HepG2 (cell line): ENCODE data around the gene SSNA1. TPM values are rescaled to one million over a fixed set of nuclear protein-coding genes. Genes with fewer than 3 reads are reported as not detected.
A peak's percentile ranks its signal among the peaks of the same experiment; 100 is the strongest.

Experiments
- ATAC-seq: fragments of 200-7000 bp; cut with Tn5 transposase; 3 replicates; pipeline ENCODE4 v1.9.1; 2020; ENCODE audit warnings: mild to moderate bottlenecking, moderate library complexity
- BruUV-seq: library from RNA; stranded (reverse); fragments of 400-500 nt; replicated peaks from 2 replicates; lab custom pipeline; 2021; lab: Mats Ljungman, UMichigan
- CTCF ChIA-PET: fragments of 300-600 bp; formaldehyde crosslinking; extraction: SDS; loops from one replicate; lab custom pipeline; 2021; ENCODE audit warnings: low total read pairs, inconsistent platforms, low intra/inter-chr PET ratio; lab: Yijun Ruan, JAX
- POLR2A ChIA-PET: fragments of 350-600 bp; sonication (Branson Sonifier 250); formaldehyde crosslinking; loops from one replicate; lab custom pipeline; 2020; ENCODE audit warnings: antibody characterized with exemption, inconsistent platforms; lab: Yijun Ruan, JAX
- DNase-seq: peaks from one replicate; pipeline ENCODE4 v3.0.0-alpha.2; 2015; ENCODE audit warnings: low spot score
- FAIRE-seq: peaks from 3 replicates; lab custom pipeline; 2011; peaks lifted over from hg19 to GRCh38; lab: Jason Lieb, UNC
- H2AFZ ChIP-seq: one replicate; pipeline ENCODE4 v1.6.1; 2011; ENCODE audit warnings: low read length, inconsistent platforms
- H3K27ac ChIP-seq: fragments of 300-600 bp; 3 replicates; pipeline ENCODE4 v1.8.0; 2011; ENCODE audit warnings: mixed run types, mild to moderate bottlenecking, mixed read lengths, low read length, inconsistent platforms; ENCODE audit not compliant: insufficient read depth; ENCODE audit errors: extremely low read length
- H3K27me3 ChIP-seq, 2 experiments: fragments of 200-600 bp in 1 of 2; 2 replicates in 1 of 2; 3 replicates in 1 of 2; pipeline versions ENCODE4 v1.6.0 to v1.8.0; 2011; ENCODE audit warnings: low read length in 2 of 2, mild to moderate bottlenecking in 2 of 2, moderate library complexity in 2 of 2, inconsistent platforms in 1 of 2; ENCODE audit not compliant: insufficient read depth in 2 of 2, control insufficient read depth in 1 of 2
- H3K36me3 ChIP-seq, 2 experiments: fragments of 200-600 bp in 1 of 2; replicated peaks in 1 of 2; 2 replicates in 1 of 2; 3 replicates in 1 of 2; pipeline versions ENCODE4 v1.5.1 to v1.8.0; 2011; ENCODE audit warnings: low read length in 2 of 2, inconsistent platforms in 1 of 2; ENCODE audit not compliant: insufficient read depth in 2 of 2, control insufficient read depth in 1 of 2
- H3K4me1 ChIP-seq: 2 replicates; pipeline ENCODE4 v1.5.1; 2012; ENCODE audit warnings: low read length, inconsistent platforms; ENCODE audit not compliant: insufficient read depth
- H3K4me2 ChIP-seq: 2 replicates; pipeline ENCODE4 v1.6.0; 2011; ENCODE audit warnings: low read depth, low read length, inconsistent platforms
- H3K4me3 ChIP-seq, 3 experiments: fragments of 200-600 bp in 1 of 3; sonication (generic), shearing (Covaris generic) in 1 of 3; replicated peaks in 1 of 3; 2 replicates each; pipeline ENCODE4 v1.5.1; 2011 to 2016; ENCODE audit warnings: low read length in 3 of 3, inconsistent platforms in 2 of 3, low read depth in 2 of 3, mild to moderate bottlenecking in 2 of 3, control low read depth in 1 of 3, mixed read lengths in 1 of 3; ENCODE audit not compliant: insufficient read depth in 1 of 3
- H3K79me2 ChIP-seq: one replicate; pipeline ENCODE4 v1.6.1; 2011; ENCODE audit warnings: low read length, inconsistent platforms; ENCODE audit not compliant: insufficient read depth
- H3K9ac ChIP-seq: 2 replicates; pipeline ENCODE4 v1.6.0; 2011; ENCODE audit warnings: mild to moderate bottlenecking, low read depth, low read length, inconsistent platforms; ENCODE audit not compliant: insufficient read depth
- H3K9me3 ChIP-seq: 2 replicates; pipeline ENCODE4 v1.5.1; 2012; ENCODE audit warnings: mild to moderate bottlenecking, low read length
- H4K20me1 ChIP-seq: 2 replicates; pipeline ENCODE4 v1.6.0; 2011; ENCODE audit warnings: inconsistent platforms, mild to moderate bottlenecking, low read length, moderate library complexity; ENCODE audit not compliant: insufficient read depth
- GTF3A ChIP-seq: sonication (generic); formaldehyde crosslinking; conservative IDR thresholded peaks from 2 replicates; pipeline ENCODE4 v1.4.0; 2020; ENCODE audit warnings: mild to moderate bottlenecking, missing genetic modification reagents
- MBD4 ChIP-seq: IDR thresholded peaks from 2 replicates; pipeline ENCODE4 v1.6.1; 2012; ENCODE audit warnings: low read length, inconsistent platforms, borderline replicate concordance
- NCOA1 ChIP-seq: sonication (generic); formaldehyde crosslinking; IDR thresholded peaks from 2 replicates; pipeline ENCODE4 v1.9.0; 2021; ENCODE audit warnings: missing genetic modification reagents
- NFE2L2 ChIP-seq: fragments of 150-350 bp; IDR thresholded peaks from 2 replicates; pipeline ENCODE4 v1.6.1; 2014; ENCODE audit warnings: low read length
- TAF1 ChIP-seq: sonication (generic); formaldehyde crosslinking; IDR thresholded peaks from 2 replicates; pipeline ENCODE4 v1.4.0; 2020; ENCODE audit warnings: missing genetic modification reagents
- ZC3H4 ChIP-seq: sonication (generic); formaldehyde crosslinking; IDR thresholded peaks from 2 replicates; pipeline ENCODE4 v1.4.0; 2020; ENCODE audit warnings: missing genetic modification reagents, borderline replicate concordance
- ZNF343 ChIP-seq: sonication (generic); formaldehyde crosslinking; IDR thresholded peaks from 2 replicates; pipeline ENCODE4 v1.4.0; 2020; ENCODE audit warnings: mild to moderate bottlenecking, missing genetic modification reagents
- ZNF839 ChIP-seq: sonication (generic); formaldehyde crosslinking; IDR thresholded peaks from 2 replicates; pipeline ENCODE4 v1.4.0; 2020; ENCODE audit warnings: missing genetic modification reagents, mild to moderate bottlenecking, borderline replicate concordance
- WGBS: methylation state at CpG from one replicate; pipeline ENCODE4 v1.1.6; 2017; ENCODE audit warnings: low lambda C conversion rate; 5-methylcytosine and 5-hydroxymethylcytosine counted together
- in situ Hi-C: cut with HindIII; loops from 2 replicates; pipeline ENCODE4 v1.10.0; 2017; ENCODE audit warnings: low pct_unique_long_range_greater_than_20kb; ENCODE audit not compliant: extremely low pct_ligation_motif_present
- intact Hi-C: fragments of 100-400 bp; cut with micrococcal nuclease; formaldehyde crosslinking; loops from one replicate; pipeline ENCODE4 v1.10.0; 2022; ENCODE audit not compliant: unreplicated experiment
- polyA plus RNA-seq, 8 experiments: library from polyadenylated mRNA; depleted of rRNA in 3 of 8; stranded (reverse) in 7 of 8; unstranded in 1 of 8; fragments of >200 nt; fragmentation: Illumina TruSeq in 4 of 8; extraction: Trizol in 4 of 8; gene quantifications; 2 replicates each; pipeline versions ENCODE4 v1.2.1 to v1.2.3, GENCODE V29; 2011 to 2016; ENCODE audit warnings: low read depth in 4 of 8, missing spikeins in 1 of 8, mixed read lengths in 1 of 8; ENCODE audit not compliant: insufficient read depth in 1 of 8
- total RNA-seq, 5 experiments: library from RNA; depleted of rRNA; stranded (reverse); fragments of >200 nt; fragmentation: Illumina TruSeq; extraction: Trizol; gene quantifications; 2 replicates each; pipeline ENCODE4 v1.2.3, GENCODE V29; 2016; ENCODE audit warnings: low read depth in 1 of 5
- TF ChIP-seq, protein P1 (sequence below): sonication (generic); formaldehyde crosslinking; IDR thresholded peaks from 2 replicates; pipeline ENCODE4 v1.4.0; 2020; ENCODE audit warnings: missing genetic modification reagents, borderline replicate concordance

The SSNA1 gene
- total and polyA plus RNA-seq, 2 of the 13 experiments (the other 11 are each of a cell fraction or from before 2014, with no cell fraction given), result 35.9 to 49.4 TPM

DNA sequence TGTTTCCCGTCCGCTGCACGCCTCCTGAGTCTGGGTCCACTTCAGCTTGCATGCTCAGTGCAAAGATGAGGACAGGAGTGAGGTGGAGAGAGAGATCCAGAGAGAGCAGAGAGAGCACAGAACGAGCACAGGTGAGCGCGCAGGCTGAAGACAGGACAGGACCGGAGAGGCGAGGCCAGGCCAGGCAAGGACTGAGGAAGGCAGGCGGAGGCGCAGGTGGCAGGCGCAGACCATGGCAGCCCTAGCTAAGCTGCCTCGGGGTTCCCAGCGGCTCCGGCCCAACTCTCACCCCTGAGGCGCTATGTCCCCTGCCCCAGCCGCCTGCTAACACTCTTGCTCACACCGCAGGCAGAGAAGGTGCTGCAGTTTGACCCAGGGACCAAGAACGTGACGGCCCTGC lies 39.8 kb upstream of the SSNA1 start:
- FAIRE-seq (no peak), DNase-seq (no peak), ATAC-seq (no peak)
- Histone ChIP-seq H3K4me2 (no peak overlapping the region), H3K36me3 (no peaks in the 10 kb centered on the region), H3K9me3 (no peaks in the 10 kb centered on the region), H4K20me1 (no peaks in the 10 kb centered on the region), H2AFZ (no peak overlapping the region), H3K4me3 (no peak overlapping the region), H3K27me3 (peaks cover 8 to 43% of the 10 kb centered on the region in 2 experiments; a peak in 4 of 5 replicates), H3K9ac (no peak overlapping the region), H3K79me2 (no peaks in the 10 kb centered on the region), H3K4me1 (peaks cover 30% of the 10 kb centered on the region), H3K27ac (no peak overlapping the region)
- 59% methylated on average over 13 of the region's 19 CpGs for WGBS
- in situ Hi-C loops, result no loop called here
- TF ChIP-seq ZNF839 (no peak), ZNF343 (CRISPR knock-in tag) (no peak), TAF1 (CRISPR knock-in tag) (no peak), GTF3A (CRISPR knock-in tag) (no peak), NCOA1 (no peak), NFE2L2 (no peak), MBD4 (no peak), ZC3H4 (CRISPR knock-in tag) (no peak)
- CTCF ChIA-PET, result no interaction called here
- POLR2A ChIA-PET, result no interaction called here
- no TSS peak for BruUV-seq
- intact Hi-C loops, result no loop called here

DNA sequence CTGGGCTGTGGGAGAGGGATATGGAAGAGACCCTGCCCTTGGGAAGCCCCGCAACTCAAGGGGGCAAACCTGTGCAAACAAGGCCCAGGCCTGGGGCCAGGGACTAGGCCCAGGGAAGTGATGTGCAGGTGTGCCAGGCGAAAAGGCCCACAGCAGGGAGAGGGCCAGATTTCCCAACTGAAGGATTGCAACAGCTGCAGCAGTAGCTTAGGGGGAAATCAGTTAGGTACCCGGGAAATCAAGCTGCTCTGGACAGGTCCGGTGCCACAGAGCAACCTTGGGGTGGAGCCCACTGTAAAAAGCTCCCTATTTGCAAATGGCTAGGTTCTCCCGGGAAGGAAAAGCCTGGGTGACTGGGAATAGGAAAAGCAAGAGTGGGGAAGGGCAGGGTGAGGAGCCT lies 39.1 kb upstream of the SSNA1 start:
- Histone ChIP-seq H3K27ac (no peak overlapping the region), H3K36me3 (no peaks in the 10 kb centered on the region), H3K4me2 (peak overlapping the region; percentile 61), H3K9me3 (no peaks in the 10 kb centered on the region), H3K4me3 (no peak overlapping the region), H3K79me2 (no peaks in the 10 kb centered on the region), H3K27me3 (peaks cover 8 to 38% of the 10 kb centered on the region in 2 experiments; a peak in 4 of 5 replicates), H3K4me1 (peaks cover 30% of the 10 kb centered on the region), H3K9ac (no peak overlapping the region), H2AFZ (no peak overlapping the region), H4K20me1 (no peaks in the 10 kb centered on the region)
- 12% methylated on average over 5 of the region's 5 CpGs for whole genome bisulfite sequencing
- intact Hi-C loops, result no loop called here
- no TSS peak for BruUV-seq
- ATAC-seq (no peak), DNase-seq (no peak), FAIRE-seq (no peak)
- CTCF ChIA-PET, result no interaction called here
- in situ Hi-C loops, result no loop called here
- TF ChIP-seq, protein P1, sequence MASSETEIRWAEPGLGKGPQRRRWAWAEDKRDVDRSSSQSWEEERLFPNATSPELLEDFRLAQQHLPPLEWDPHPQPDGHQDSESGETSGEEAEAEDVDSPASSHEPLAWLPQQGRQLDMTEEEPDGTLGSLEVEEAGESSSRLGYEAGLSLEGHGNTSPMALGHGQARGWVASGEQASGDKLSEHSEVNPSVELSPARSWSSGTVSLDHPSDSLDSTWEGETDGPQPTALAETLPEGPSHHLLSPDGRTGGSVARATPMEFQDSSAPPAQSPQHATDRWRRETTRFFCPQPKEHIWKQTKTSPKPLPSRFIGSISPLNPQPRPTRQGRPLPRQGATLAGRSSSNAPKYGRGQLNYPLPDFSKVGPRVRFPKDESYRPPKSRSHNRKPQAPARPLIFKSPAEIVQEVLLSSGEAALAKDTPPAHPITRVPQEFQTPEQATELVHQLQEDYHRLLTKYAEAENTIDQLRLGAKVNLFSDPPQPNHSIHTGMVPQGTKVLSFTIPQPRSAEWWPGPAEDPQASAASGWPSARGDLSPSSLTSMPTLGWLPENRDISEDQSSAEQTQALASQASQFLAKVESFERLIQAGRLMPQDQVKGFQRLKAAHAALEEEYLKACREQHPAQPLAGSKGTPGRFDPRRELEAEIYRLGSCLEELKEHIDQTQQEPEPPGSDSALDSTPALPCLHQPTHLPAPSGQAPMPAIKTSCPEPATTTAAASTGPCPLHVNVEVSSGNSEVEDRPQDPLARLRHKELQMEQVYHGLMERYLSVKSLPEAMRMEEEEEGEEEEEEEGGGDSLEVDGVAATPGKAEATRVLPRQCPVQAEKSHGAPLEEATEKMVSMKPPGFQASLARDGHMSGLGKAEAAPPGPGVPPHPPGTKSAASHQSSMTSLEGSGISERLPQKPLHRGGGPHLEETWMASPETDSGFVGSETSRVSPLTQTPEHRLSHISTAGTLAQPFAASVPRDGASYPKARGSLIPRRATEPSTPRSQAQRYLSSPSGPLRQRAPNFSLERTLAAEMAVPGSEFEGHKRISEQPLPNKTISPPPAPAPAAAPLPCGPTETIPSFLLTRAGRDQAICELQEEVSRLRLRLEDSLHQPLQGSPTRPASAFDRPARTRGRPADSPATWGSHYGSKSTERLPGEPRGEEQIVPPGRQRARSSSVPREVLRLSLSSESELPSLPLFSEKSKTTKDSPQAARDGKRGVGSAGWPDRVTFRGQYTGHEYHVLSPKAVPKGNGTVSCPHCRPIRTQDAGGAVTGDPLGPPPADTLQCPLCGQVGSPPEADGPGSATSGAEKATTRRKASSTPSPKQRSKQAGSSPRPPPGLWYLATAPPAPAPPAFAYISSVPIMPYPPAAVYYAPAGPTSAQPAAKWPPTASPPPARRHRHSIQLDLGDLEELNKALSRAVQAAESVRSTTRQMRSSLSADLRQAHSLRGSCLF (CRISPR knock-in tag), result no peak
- POLR2A ChIA-PET, result interaction anchor here (0.7 to 2.5 kb wide), 4 partner anchors 49 to 94 kb away, joined by 3 to 23 read pairs (median 16); partner anchors contain the start of genes RNF208 and TPRN
